GM15510 (cell line): Measurements from ENCODE around the gene PTGFRN.

Experiments
- POLR2A ChIP-seq: IDR thresholded peaks from 3 replicates; pipeline ENCODE4 v1.6.1; 2011; ENCODE audit warnings: borderline replicate concordance; ENCODE audit not compliant: insufficient read length; ENCODE audit errors: extremely low read depth

PTGFRN gene

DNA sequence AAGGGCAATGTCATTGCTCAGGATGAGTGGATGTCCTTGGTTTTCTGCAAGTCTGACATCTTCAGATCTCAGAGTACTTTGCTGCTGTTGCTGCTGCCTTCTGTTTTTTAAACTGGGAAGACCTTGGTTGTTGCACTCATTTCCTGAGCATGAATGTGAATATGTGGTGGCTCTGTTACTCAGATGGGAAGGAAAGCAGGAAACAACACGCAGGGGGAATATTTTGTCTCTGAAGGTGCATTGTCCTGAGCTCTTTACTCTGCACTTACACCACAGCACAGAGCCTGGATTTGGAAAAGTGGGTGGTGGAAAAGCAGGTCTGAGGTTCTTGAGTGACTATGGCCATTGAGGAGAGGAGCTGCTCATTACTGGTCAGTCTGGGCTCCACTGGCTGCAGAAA, 36.3 kb downstream of the PTGFRN start:
- TF ChIP-seq POLR2A = no peak

DNA sequence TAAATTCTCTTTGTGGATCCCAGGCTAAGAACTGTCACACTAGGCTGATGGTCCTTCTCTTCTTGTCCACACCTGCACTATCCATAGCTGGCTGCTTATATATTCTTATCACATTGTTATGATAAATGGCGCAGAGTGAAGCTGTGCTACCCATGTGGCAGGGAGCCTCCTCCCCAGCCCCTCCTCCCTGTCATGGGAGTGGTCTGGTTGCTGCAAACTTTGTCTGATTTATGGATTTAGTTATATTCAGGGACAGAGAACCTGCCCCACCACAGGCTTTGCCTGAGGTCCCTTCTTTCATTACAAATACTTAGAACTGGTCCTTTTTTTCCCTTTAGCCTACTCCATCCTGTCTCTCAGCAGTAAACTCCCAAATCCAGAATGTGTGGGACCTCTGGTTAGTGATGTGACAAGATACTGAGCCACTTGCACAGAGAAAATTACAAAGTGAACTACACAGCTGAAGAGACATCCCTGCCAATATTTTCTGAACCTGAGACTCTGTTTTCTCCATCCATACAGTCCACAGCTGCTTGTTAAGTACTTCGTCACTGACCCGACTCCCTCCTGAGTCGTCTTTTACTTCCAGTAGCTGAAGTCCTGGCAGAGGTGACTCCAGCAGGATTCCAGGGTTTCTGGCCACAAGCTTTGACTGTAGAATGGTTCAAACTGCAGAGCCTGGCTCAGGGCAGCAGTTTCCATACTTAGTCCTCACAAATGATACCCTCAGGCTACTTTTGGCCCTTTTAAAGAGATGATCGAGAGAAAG, 37.6 kb downstream of the PTGFRN start:
- no peak for TF ChIP-seq POLR2A

DNA sequence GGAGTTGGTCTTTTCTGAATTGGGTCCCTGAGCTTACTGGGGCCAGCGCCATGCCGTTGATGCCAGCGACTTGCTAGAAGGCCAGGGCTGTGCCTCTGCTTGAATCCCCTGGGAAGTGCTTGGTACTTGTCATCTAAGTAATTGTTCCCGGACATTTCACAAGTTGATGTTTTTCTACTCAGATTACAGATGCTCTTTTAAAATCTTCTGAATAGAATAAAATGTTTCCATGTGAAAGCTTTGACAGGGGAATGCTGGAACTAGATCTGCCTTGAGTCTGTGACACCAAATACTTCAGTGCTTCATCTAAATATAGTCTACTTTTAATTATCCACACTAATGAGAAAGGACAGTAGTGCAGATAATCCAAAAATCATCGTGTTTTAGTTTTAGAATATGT, 38.3 kb downstream of the PTGFRN start:
- TF ChIP-seq POLR2A = no peak

DNA sequence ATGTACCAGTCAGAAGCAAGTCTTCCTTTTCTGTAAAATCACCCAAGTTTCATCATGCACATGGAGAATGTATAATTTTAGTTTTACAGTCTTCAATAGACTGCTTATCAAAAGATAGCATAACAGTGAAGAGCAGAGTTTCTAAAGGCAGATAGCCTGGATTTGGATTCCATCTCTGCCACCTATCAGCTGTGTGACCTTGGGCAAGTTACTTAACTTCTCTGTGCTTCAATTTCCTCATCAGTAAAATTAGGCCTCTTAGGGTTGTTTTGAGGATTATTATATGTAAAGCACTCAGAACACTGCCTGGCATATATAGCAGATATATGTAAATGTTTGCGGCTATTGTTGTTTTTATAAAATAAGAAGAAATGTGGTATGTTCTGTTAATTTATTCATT, 38.9 kb downstream of the PTGFRN start:
- TF ChIP-seq POLR2A = no peak

GRCh38 chr1:116949213-116949985, 39.7 kb downstream of the PTGFRN start:
- no peak for TF ChIP-seq POLR2A

DNA sequence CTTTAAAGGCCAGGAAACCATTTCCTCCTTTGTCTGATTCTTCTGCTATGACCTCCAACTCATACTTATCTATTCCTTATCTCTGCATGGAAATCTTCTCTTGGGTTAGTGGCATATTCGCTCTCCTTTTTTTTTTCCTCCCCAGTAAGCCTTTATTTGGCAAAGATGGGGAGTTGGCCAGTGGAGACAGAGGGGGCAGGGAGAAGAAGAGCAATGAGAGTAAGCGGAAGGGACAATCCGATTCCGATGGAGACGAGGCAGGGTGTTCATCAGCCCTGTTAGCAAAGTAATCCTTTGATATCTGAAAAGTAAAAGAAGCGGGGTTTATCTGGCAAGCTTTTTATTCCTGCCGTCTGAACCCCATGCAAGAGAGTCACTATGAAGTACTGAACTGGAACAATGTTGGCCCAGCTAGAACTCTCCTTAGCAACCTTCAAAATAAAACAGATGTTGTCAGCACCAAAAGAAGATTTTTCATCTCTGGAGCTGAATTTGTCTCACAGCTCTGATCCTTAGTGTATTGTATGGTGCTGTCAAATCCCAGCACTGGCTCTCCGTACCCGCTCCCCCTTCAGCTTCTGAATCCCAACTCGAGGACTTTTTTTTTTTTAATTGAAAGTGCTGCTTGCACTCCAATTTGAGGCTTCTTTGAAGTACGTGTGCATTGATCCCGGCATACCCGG, 40.9 kb downstream of the PTGFRN start:
- no peak for TF ChIP-seq POLR2A

DNA sequence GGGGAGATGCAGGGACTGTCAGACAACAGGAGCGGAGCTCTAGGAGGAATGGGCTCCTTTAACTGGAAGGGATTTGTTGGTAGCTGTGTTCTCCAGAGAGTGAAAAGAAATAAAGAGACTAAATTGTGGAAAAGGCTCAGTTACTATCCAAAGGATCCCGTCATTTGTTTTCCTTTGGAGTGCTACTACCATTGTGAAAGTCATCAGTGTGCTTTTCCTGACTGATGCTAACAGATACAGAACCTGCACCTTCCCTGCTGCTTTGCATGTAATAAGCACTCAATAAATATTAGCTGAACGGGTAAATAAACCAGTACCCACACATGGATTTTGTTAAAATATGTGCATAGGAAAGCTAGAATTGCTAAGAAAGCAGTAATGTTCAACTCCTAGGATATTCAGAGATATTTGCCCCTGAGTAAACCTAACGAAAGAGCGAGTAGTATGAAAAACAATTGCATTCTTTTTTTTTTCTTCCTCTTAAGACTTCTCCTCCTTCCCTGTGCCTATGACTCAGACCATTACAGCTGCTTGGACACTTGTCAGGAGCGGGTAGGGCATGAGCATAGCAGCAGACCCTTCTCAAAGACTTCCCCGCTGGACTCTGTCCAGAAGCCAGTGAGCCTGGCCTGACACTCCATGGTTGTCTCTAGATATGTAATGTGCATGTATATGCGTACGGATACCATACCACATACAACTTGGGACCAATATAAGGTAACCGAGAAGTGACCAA, 41.7 kb downstream of the PTGFRN start:
- no peak for TF ChIP-seq POLR2A

- TF ChIP-seq POLR2A = no peak
These were observed 43.1 kb downstream of the PTGFRN start for GRCh38 chr1:116952738-116953275.

- TF ChIP-seq POLR2A = no peak
These were observed 44.7 kb downstream of the PTGFRN start for GRCh38 chr1:116954440-116954839.

GRCh38 chr1:116956378-116956777, 46.7 kb downstream of the PTGFRN start:
- no peak for TF ChIP-seq POLR2A

- no peak for TF ChIP-seq POLR2A
These were observed 47.9 kb downstream of the PTGFRN start for GRCh38 chr1:116957646-116958045.

- TF ChIP-seq POLR2A = no peak
These were observed 48.4 kb downstream of the PTGFRN start for GRCh38 chr1:116958110-116958509.

GRCh38 chr1:116958977-116959376, 49.3 kb downstream of the PTGFRN start:
- no peak for TF ChIP-seq POLR2A

GRCh38 chr1:116961606-116962005, 51.9 kb downstream of the PTGFRN start:
- TF ChIP-seq POLR2A = no peak
